NK-92 (cell line): ENCODE data around the gene MLPH.

ENCODE experiments used
- DNase-seq: peaks from one replicate; lab custom pipeline; 2025; ENCODE audit not compliant: unreplicated experiment; lab: John Stamatoyannopoulos, UW

The MLPH gene

GRCh38 chr2:237517163-237517562 is 30.1 kb downstream of the MLPH start:
- DNase-seq, result no peak

- DNase-seq, result no peak
Measured at GRCh38 chr2:237517990-237518389, 30.9 kb downstream of the MLPH start.

- DNase-seq, result no peak
Measured at GRCh38 chr2:237519506-237520245, 32.6 kb downstream of the MLPH start.

GRCh38 chr2:237520290-237520689 is 33.2 kb downstream of the MLPH start:
- no peak for DNase-seq

GRCh38 chr2:237524631-237525030 is 37.6 kb downstream of the MLPH start:
- no peak for DNase-seq

- no peak for DNase-seq
Measured at GRCh38 chr2:237525559-237526157, 38.6 kb downstream of the MLPH start.

GRCh38 chr2:237527233-237527632 is 40.2 kb downstream of the MLPH start:
- DNase-seq, result no peak

GRCh38 chr2:237527766-237528165 is 40.7 kb downstream of the MLPH start:
- DNase-seq, result no peak

- no peak for DNase-seq
Measured at GRCh38 chr2:237529452-237530402, 42.7 kb downstream of the MLPH start.

- DNase-seq, result no peak
Measured at GRCh38 chr2:237530472-237531433, 43.7 kb downstream of the MLPH start.

GRCh38 chr2:237532160-237532559 is 45.1 kb downstream of the MLPH start:
- no peak for DNase-seq

GRCh38 chr2:237533668-237534161 is 46.7 kb downstream of the MLPH start:
- DNase-seq, result no peak

GRCh38 chr2:237534380-237534779 is 47.3 kb downstream of the MLPH start:
- no peak for DNase-seq

GRCh38 chr2:237535385-237536082 is 48.5 kb downstream of the MLPH start:
- no peak for DNase-seq

- no peak for DNase-seq
Measured at GRCh38 chr2:237536083-237536415, 49.0 kb downstream of the MLPH start.

- DNase-seq, result no peak
Measured at GRCh38 chr2:237536617-237537016, 49.6 kb downstream of the MLPH start.

- DNase-seq, result no peak
Measured at GRCh38 chr2:237538001-237538720, 51.1 kb downstream of the MLPH start.

GRCh38 chr2:237538901-237539300 is 51.9 kb downstream of the MLPH start:
- no peak for DNase-seq

GRCh38 chr2:237539681-237540080 is 52.6 kb downstream of the MLPH start:
- no peak for DNase-seq
